PC-9 (cell line): ENCODE data around the gene ARMH1. TPM values are rescaled to one million over a fixed set of nuclear protein-coding genes. Genes with fewer than 3 reads are reported as not detected.

Experiments used
- BruUV-seq: library from RNA; stranded (reverse); fragments of 400-500 nt; replicated peaks from 2 replicates; lab custom pipeline; 2021; lab: Mats Ljungman, UMichigan
- CTCF ChIA-PET: fragments of 300-600 bp; sonication (Branson Sonifier 250); formaldehyde crosslinking; loops from one replicate; lab custom pipeline; 2022; ENCODE audit warnings: antibody characterized with exemption; lab: Charles Lee
- POLR2A ChIA-PET: fragments of 300-600 bp; sonication (Branson Sonifier 250); formaldehyde crosslinking; loops from one replicate; lab custom pipeline; 2022; ENCODE audit warnings: antibody characterized with exemption; ENCODE audit not compliant: unreplicated experiment; lab: Charles Lee
- DNase-seq, 2 experiments: peaks; one replicate each; pipeline versions ENCODE4 v3.0.0 to v3.0.0-alpha.2; 2015 to 2022; ENCODE audit warnings: mixed read lengths in 1 of 2
- H2AFZ ChIP-seq: fragments of 200-600 bp; sonication (generic); 2 replicates; pipeline ENCODE4 v1.8.1; 2017; ENCODE audit warnings: antibody characterized with exemption
- H3F3A ChIP-seq: fragments of 200-600 bp; sonication (generic); 2 replicates; pipeline ENCODE4 v1.8.1; 2017; ENCODE audit warnings: antibody characterized with exemption, mild to moderate bottlenecking, low read depth; ENCODE audit not compliant: insufficient read depth
- H3K27ac ChIP-seq: fragments of 200-600 bp; sonication (generic); 2 replicates; pipeline ENCODE4 v1.6.1; 2016; ENCODE audit warnings: mixed run types
- H3K27me3 ChIP-seq: fragments of 200-600 bp; sonication (generic); 2 replicates; pipeline ENCODE4 v1.6.1; 2016; ENCODE audit warnings: low read depth, mixed run types; ENCODE audit not compliant: insufficient read depth
- H3K36me3 ChIP-seq: fragments of 200-600 bp; sonication (generic); 2 replicates; pipeline ENCODE4 v1.6.1; 2016; ENCODE audit warnings: low read depth, mixed run types
- H3K4me1 ChIP-seq: fragments of 200-600 bp; sonication (generic); replicated peaks from 2 replicates; pipeline ENCODE4 v1.6.1; 2016; ENCODE audit warnings: mixed run types; ENCODE audit not compliant: insufficient read depth
- H3K4me2 ChIP-seq: fragments of 200-600 bp; sonication (generic); 2 replicates; pipeline ENCODE4 v1.6.1; 2017; ENCODE audit warnings: mixed run types
- H3K4me3 ChIP-seq: fragments of 200-600 bp; sonication (generic); 2 replicates; pipeline ENCODE4 v1.6.1; 2016; ENCODE audit warnings: mixed run types
- H3K79me2 ChIP-seq: fragments of 200-600 bp; sonication (generic); 2 replicates; pipeline ENCODE4 v1.6.1; 2017; ENCODE audit warnings: low read depth, mixed run types
- H3K9me2 ChIP-seq: fragments of 200-600 bp; sonication (generic); 2 replicates; pipeline ENCODE4 v1.8.1; 2017; ENCODE audit warnings: mild to moderate bottlenecking; ENCODE audit not compliant: insufficient read depth
- H3K9me3 ChIP-seq: fragments of 200-600 bp; sonication (generic); 2 replicates; pipeline ENCODE4 v1.8.1; 2016; ENCODE audit warnings: low read depth; ENCODE audit not compliant: insufficient read depth
- H4K20me1 ChIP-seq: fragments of 200-600 bp; sonication (generic); 2 replicates; pipeline ENCODE4 v1.8.1; 2017; ENCODE audit not compliant: insufficient read depth
- CTCF ChIP-seq: fragments of 200-600 bp; sonication (generic); conservative IDR thresholded peaks from 2 replicates; pipeline ENCODE4 v1.6.1; 2017; ENCODE audit warnings: mixed run types, antibody characterized with exemption, mild to moderate bottlenecking, moderate library complexity
- EZH2 ChIP-seq: fragments of 200-600 bp; sonication (generic); IDR thresholded peaks from 2 replicates; pipeline ENCODE4 v1.8.0; 2017; ENCODE audit warnings: antibody characterized with exemption, low read depth
- intact Hi-C: fragments of 100-400 bp; cut with micrococcal nuclease; formaldehyde crosslinking; loops from one replicate; pipeline ENCODE4 v1.10.0; 2022; ENCODE audit not compliant: unreplicated experiment
- total RNA-seq: library from RNA; stranded (reverse); gene quantifications from 2 replicates; pipeline ENCODE4 v1.2.3, GENCODE V29; 2021

The ARMH1 gene
- total RNA-seq, 1 experiment from 2014 or later = 16.9 TPM

GRCh38 chr1:44653107-44653964, 21.2 kb upstream of the ARMH1 start:
- Histone ChIP-seq H3K4me1 (no peaks in the 10 kb centered on the region), H3K36me3 (no peaks in the 10 kb centered on the region), H3K9me2 (no peaks in the 10 kb centered on the region), H3K27ac (no peak overlapping the region), H3K27me3 (no peaks in the 10 kb centered on the region), H3F3A (peaks cover 10% of the 10 kb centered on the region; the same call in 1 of the 2 replicates), H3K9me3 (no peaks in the 10 kb centered on the region), H4K20me1 (no peaks in the 10 kb centered on the region), H3K79me2 (no peaks in the 10 kb centered on the region), H2AFZ (no peak overlapping the region), H3K4me3 (no peak overlapping the region), H3K4me2 (no peak overlapping the region)
- CTCF ChIA-PET = interaction anchor here (0.6 to 2.0 kb wide), 10 partner anchors 11 to 437 kb away, joined by 3 to 13 read pairs (median 6); partner anchors contain the start of genes ARMH1 and TMEM53
- POLR2A ChIA-PET = interaction anchor here (0.5 kb wide), 1 partner anchor 500 kb away, joined by 4 read pairs; no protein-coding TSS in a partner anchor
- BruUV-seq = TSS peak; percentile 21
- TF ChIP-seq CTCF (peak; percentile 37; the same call in 1 of the 2 replicates), EZH2 (no peak)
- intact Hi-C loops = loop anchor here (1.0 to 5.0 kb wide), 5 partner anchors 45 to 646 kb away; no protein-coding TSS in a partner anchor
- no peak for DNase-seq

GRCh38 chr1:44654621-44655187, 19.8 kb upstream of the ARMH1 start:
- peak in 1 of 2 experiments; percentile 17 for DNase-seq
- H4K20me1 ChIP-seq = no peaks in the 10 kb centered on the region
- no peak overlapping the region for H3K4me2 ChIP-seq
- no peak overlapping the region for H3K27ac ChIP-seq
- TF ChIP-seq CTCF (no peak), EZH2 (no peak)
- no peak overlapping the region for H2AFZ ChIP-seq
- H3K79me2 ChIP-seq = no peaks in the 10 kb centered on the region
- peaks cover 10% of the 10 kb centered on the region; the same call in 1 of the 2 replicates for H3F3A ChIP-seq
- no TSS peak for BruUV-seq
- no peak overlapping the region for H3K4me3 ChIP-seq
- H3K36me3 ChIP-seq = no peaks in the 10 kb centered on the region
- no peaks in the 10 kb centered on the region for H3K9me2 ChIP-seq
- H3K9me3 ChIP-seq = no peaks in the 10 kb centered on the region
- POLR2A ChIA-PET = no interaction called here
- no peaks in the 10 kb centered on the region for H3K4me1 ChIP-seq
- H3K27me3 ChIP-seq = no peaks in the 10 kb centered on the region
- CTCF ChIA-PET = no interaction called here
- intact Hi-C loops = loop anchor here (1.0 to 5.0 kb wide), 2 partner anchors 59 to 647 kb away; no protein-coding TSS in a partner anchor

GRCh38 chr1:44655609-44656008, 18.9 kb upstream of the ARMH1 start:
- Histone ChIP-seq H3F3A (peaks cover 10% of the 10 kb centered on the region; the same call in 1 of the 2 replicates), H3K4me2 (no peak overlapping the region), H3K9me3 (no peaks in the 10 kb centered on the region), H3K4me1 (no peaks in the 10 kb centered on the region), H2AFZ (no peak overlapping the region), H4K20me1 (no peaks in the 10 kb centered on the region), H3K9me2 (no peaks in the 10 kb centered on the region), H3K27ac (no peak overlapping the region), H3K36me3 (no peaks in the 10 kb centered on the region), H3K4me3 (no peak overlapping the region), H3K27me3 (no peaks in the 10 kb centered on the region), H3K79me2 (no peaks in the 10 kb centered on the region)
- POLR2A ChIA-PET = no interaction called here
- intact Hi-C loops = loop anchor here (1.0 to 2.0 kb wide), 2 partner anchors 17 to 58 kb away; no protein-coding TSS in a partner anchor
- DNase-seq = peak; percentile 33 to 41
- no peak for TF ChIP-seq EZH2
- TF ChIP-seq CTCF = peak; percentile 79
- no TSS peak for BruUV-seq
- CTCF ChIA-PET = no interaction called here
